CD14-positive monocyte (primary cell): ENCODE data around the gene FNDC3B. TPM values are rescaled to one million over a fixed set of nuclear protein-coding genes. Genes with fewer than 3 reads are reported as not detected.

Source experiments
- DNase-seq, 3 donors: peaks; one replicate each; pipeline ENCODE4 v3.0.0-alpha.2; 2011 to 2022
- H2AFZ ChIP-seq: 2 replicates; pipeline ENCODE4 v1.6.0; 2012; ENCODE audit warnings: mild to moderate bottlenecking, low read depth, low read length, inconsistent platforms; ENCODE audit not compliant: insufficient read depth, poor library complexity, severe bottlenecking
- H3K27ac ChIP-seq, 2 donors: 1 replicate in 1 of 2; 2 replicates in 1 of 2; pipeline ENCODE4 v1.5.1; 2012 to 2013; ENCODE audit warnings: low read length in 2 of 2, control low read depth in 1 of 2, inconsistent platforms in 1 of 2, low read depth in 1 of 2, mild to moderate bottlenecking in 1 of 2
- H3K27me3 ChIP-seq, 2 donors: one replicate each; pipeline versions ENCODE4 v1.6.0 to v1.6.1; 2011 to 2013; ENCODE audit warnings: low read length in 2 of 2; ENCODE audit not compliant: control insufficient read depth in 2 of 2, insufficient read depth in 2 of 2
- H3K36me3 ChIP-seq, 2 donors: replicated peaks in 1 of 2; 1 replicate in 1 of 2; 2 replicates in 1 of 2; pipeline versions ENCODE4 v1.5.1 to v1.6.1; 2012 to 2013; ENCODE audit warnings: low read length in 2 of 2, control low read depth in 1 of 2, inconsistent platforms in 1 of 2, mild to moderate bottlenecking in 1 of 2; ENCODE audit not compliant: insufficient read depth in 2 of 2, control insufficient read depth in 1 of 2
- H3K4me1 ChIP-seq, 2 donors: 1 replicate in 1 of 2; 2 replicates in 1 of 2; pipeline versions ENCODE4 v1.5.1 to v1.6.1; 2012 to 2013; ENCODE audit warnings: low read length in 2 of 2, control low read depth in 1 of 2, inconsistent platforms in 1 of 2, mild to moderate bottlenecking in 1 of 2, moderate library complexity in 1 of 2; ENCODE audit not compliant: insufficient read depth in 2 of 2, control insufficient read depth in 1 of 2
- H3K4me2 ChIP-seq: replicated peaks from 2 replicates; pipeline ENCODE3; 2012; ENCODE audit warnings: low read length, moderate library complexity, mild to moderate bottlenecking; ENCODE audit not compliant: poor library complexity, severe bottlenecking; ENCODE audit errors: extremely low read depth
- H3K4me3 ChIP-seq, 3 experiments: fragments of 200-600 bp in 1 of 3; sonication (generic) in 1 of 3; replicated peaks in 1 of 3; 1 replicate in 2 of 3; 2 replicates in 1 of 3; pipeline ENCODE4 v1.5.1; 2011 to 2013; ENCODE audit warnings: low read length in 3 of 3, mild to moderate bottlenecking in 3 of 3, control low read depth in 2 of 3, low read depth in 2 of 3, inconsistent platforms in 1 of 3, moderate library complexity in 1 of 3
- H3K79me2 ChIP-seq: 2 replicates; pipeline ENCODE4 v1.6.0; 2012; ENCODE audit warnings: mild to moderate bottlenecking, control low read depth, inconsistent platforms, low read length, moderate library complexity; ENCODE audit not compliant: insufficient read depth
- H3K9ac ChIP-seq: 2 replicates; pipeline ENCODE4 v1.6.0; 2017; ENCODE audit warnings: low read length, mild to moderate bottlenecking; ENCODE audit not compliant: insufficient read depth, poor library complexity, severe bottlenecking
- H3K9me3 ChIP-seq, 2 donors: replicated peaks in 1 of 2; 1 replicate in 1 of 2; 2 replicates in 1 of 2; pipeline versions ENCODE4 v1.5.1 to v1.6.1; 2012 to 2013; ENCODE audit warnings: low read length in 2 of 2, control low read depth in 1 of 2; ENCODE audit not compliant: control insufficient read depth in 1 of 2, insufficient read depth in 1 of 2
- H4K20me1 ChIP-seq: 2 replicates; pipeline ENCODE4 v1.6.0; 2012; ENCODE audit warnings: mild to moderate bottlenecking, low read length, control low read depth, moderate library complexity; ENCODE audit not compliant: insufficient read depth
- H3K27ac Mint-ChIP-seq, 7 donors: one replicate each; pipeline ENCODE4 v1.8.0; 2020; ENCODE audit warnings: mild to moderate bottlenecking in 7 of 7, mixed read lengths in 7 of 7, moderate library complexity in 6 of 7, inconsistent platforms in 2 of 7
- H3K27me3 Mint-ChIP-seq, 3 donors: one replicate each; pipeline ENCODE4 v1.8.0; 2021 to 2022; ENCODE audit warnings: low read depth in 3 of 3, mild to moderate bottlenecking in 3 of 3, mixed read lengths in 3 of 3, moderate library complexity in 3 of 3, inconsistent platforms in 1 of 3
- H3K36me3 Mint-ChIP-seq, 2 donors: one replicate each; pipeline ENCODE4 v1.8.0; 2020; ENCODE audit warnings: mixed read lengths in 2 of 2, inconsistent platforms in 1 of 2, mild to moderate bottlenecking in 1 of 2
- H3K4me1 Mint-ChIP-seq: one replicate; pipeline ENCODE4 v1.8.0; 2020; ENCODE audit warnings: mild to moderate bottlenecking, mixed read lengths
- H3K4me3 Mint-ChIP-seq, 2 donors: one replicate each; pipeline ENCODE4 v1.8.0; 2020; ENCODE audit warnings: mild to moderate bottlenecking in 2 of 2, mixed read lengths in 2 of 2, moderate library complexity in 1 of 2
- H3K9me3 Mint-ChIP-seq, 7 donors: one replicate each; pipeline ENCODE4 v1.8.0; 2020 to 2022; ENCODE audit warnings: mixed read lengths in 7 of 7, mild to moderate bottlenecking in 6 of 7, moderate library complexity in 6 of 7, inconsistent platforms in 2 of 7
- CTCF ChIP-seq: fragments of 200-600 bp; IDR thresholded peaks from one replicate; pipeline ENCODE4 v1.8.0; 2022; ENCODE audit warnings: antibody characterized with exemption, mild to moderate bottlenecking
- WGBS: methylation state at CpG from one replicate; pipeline ENCODE4 v1.1.5; 2013; ENCODE audit warnings: missing lambda C conversion rate; ENCODE audit not compliant: insufficient coverage; 5-methylcytosine and 5-hydroxymethylcytosine counted together
- intact Hi-C, 2 donors: fragments of 100-400 bp; cut with micrococcal nuclease; formaldehyde crosslinking; loops; one replicate each; pipeline versions ENCODE4 v1.15.0 to v1.15.1; 2023
- polyA plus RNA-seq, 3 donors: library from polyadenylated mRNA; depleted of rRNA in 1 of 3; unstranded in 2 of 3; stranded (reverse) in 1 of 3; fragments of 300-500 nt in 2 of 3; fragments of >200 nt in 1 of 3; fragmentation: Illumina TruSeq in 2 of 3; gene quantifications; 1 replicate in 2 of 3; 2 replicates in 1 of 3; pipeline ENCODE4 v1.2.3, GENCODE V29; 2012 to 2021

The FNDC3B gene
- polyA plus RNA-seq, 3 donors, result 19.6 to 36.1 (median 25.7) TPM

GRCh38 chr3:172112078-172112733 lies 72.8 kb downstream of the FNDC3B start:
- no peak overlapping the region for H3K4me3 Mint-ChIP-seq
- Histone ChIP-seq H3K9ac (no peak overlapping the region), H3K9me3 (no peaks in the 10 kb centered on the region), H3K27ac (no peak overlapping the region), H4K20me1 (peaks cover 77% of the 10 kb centered on the region), H3K79me2 (peaks cover 98% of the 10 kb centered on the region), H3K4me2 (no peak overlapping the region), H3K4me3 (no peak overlapping the region), H3K4me1 (peaks cover 28 to 43% of the 10 kb centered on the region in 2 donors), H3K27me3 (no peaks in the 10 kb centered on the region), H3K36me3 (peaks cover 16 to 43% of the 10 kb centered on the region in 2 donors), H2AFZ (no peak overlapping the region)
- TF ChIP-seq CTCF, result no peak
- peak overlapping the region in 4 of 7 donors; percentile 5 to 76 (median 69) for H3K27ac Mint-ChIP-seq
- no peak for DNase-seq
- H3K9me3 Mint-ChIP-seq, result no peaks in the 10 kb centered on the region
- intact Hi-C loops, result no loop called here
- peaks cover 51% of the 10 kb centered on the region for H3K4me1 Mint-ChIP-seq
- peaks cover 47 to 51% of the 10 kb centered on the region in 2 donors for H3K36me3 Mint-ChIP-seq
- peaks cover 0 to 2% (median 0%) of the 10 kb centered on the region in 3 donors for H3K27me3 Mint-ChIP-seq
- 91% methylated on average over 7 of the region's 9 CpGs for WGBS

- no peaks in the 10 kb centered on the region for H3K27me3 ChIP-seq
- peaks cover 17 to 45% of the 10 kb centered on the region in 2 donors for H3K36me3 ChIP-seq
- H2AFZ ChIP-seq, result no peak overlapping the region
- intact Hi-C loops, result no loop called here
- H3K4me3 ChIP-seq, result no peak overlapping the region
- H3K4me2 ChIP-seq, result no peak overlapping the region
- H3K9ac ChIP-seq, result no peak overlapping the region
- H3K27me3 Mint-ChIP-seq, result peaks cover 0 to 2% (median 0%) of the 10 kb centered on the region in 3 donors
- no peak overlapping the region for H3K27ac ChIP-seq
- H3K36me3 Mint-ChIP-seq, result peaks cover 45 to 49% of the 10 kb centered on the region in 2 donors
- WGBS, result 93% methylated on average over 2 of the region's 5 CpGs
- H4K20me1 ChIP-seq, result peaks cover 72% of the 10 kb centered on the region
- peaks cover 23 to 38% of the 10 kb centered on the region in 2 donors for H3K4me1 ChIP-seq
- peaks cover 48% of the 10 kb centered on the region for H3K4me1 Mint-ChIP-seq
- DNase-seq, result no peak
- peak overlapping the region in 1 of 7 donors; percentile 60 for H3K27ac Mint-ChIP-seq
- H3K9me3 ChIP-seq, result no peaks in the 10 kb centered on the region
- no peak overlapping the region for H3K4me3 Mint-ChIP-seq
- no peak for TF ChIP-seq CTCF
- H3K79me2 ChIP-seq, result peaks cover 99% of the 10 kb centered on the region
- no peaks in the 10 kb centered on the region for H3K9me3 Mint-ChIP-seq
Measured at GRCh38 chr3:172112734-172113120, 73.3 kb downstream of the FNDC3B start.
